DND-41 (cell line): ENCODE data around the gene SP100.

Experiments
- ATAC-seq: fragments of 200-7000 bp; cut with Tn5 transposase; 3 replicates; pipeline ENCODE4 v1.9.1; 2021; ENCODE audit warnings: low read depth; ENCODE audit not compliant: insufficient read depth
- DNase-seq: peaks from one replicate; pipeline ENCODE4 v3.0.0-alpha.2; 2020
- H2AFZ ChIP-seq: 2 replicates; pipeline ENCODE4 v1.6.0; 2012; ENCODE audit warnings: low read depth, low read length
- H3K27ac ChIP-seq: 2 replicates; pipeline ENCODE4 v1.5.1; 2012; ENCODE audit warnings: low read length, inconsistent platforms
- H3K27me3 ChIP-seq: fragments of 200-600 bp; sonication (generic); 2 replicates; pipeline ENCODE4 v1.6.0; 2012; ENCODE audit warnings: low read length, mild to moderate bottlenecking, inconsistent platforms; ENCODE audit not compliant: insufficient read depth, poor library complexity
- H3K36me3 ChIP-seq: 2 replicates; pipeline ENCODE4 v1.5.1; 2012; ENCODE audit warnings: low read length, inconsistent platforms; ENCODE audit not compliant: insufficient read depth
- H3K4me1 ChIP-seq: 2 replicates; pipeline ENCODE4 v1.5.1; 2012; ENCODE audit warnings: mild to moderate bottlenecking, low read length; ENCODE audit not compliant: insufficient read depth
- H3K4me2 ChIP-seq: 2 replicates; pipeline ENCODE4 v1.6.0; 2012; ENCODE audit warnings: mild to moderate bottlenecking, moderate library complexity, low read length, inconsistent platforms; ENCODE audit not compliant: insufficient read depth
- H3K4me3 ChIP-seq, 2 experiments: fragments of 200-600 bp in 1 of 2; shearing (Covaris generic) in 1 of 2; 2 replicates each; pipeline ENCODE4 v1.5.1; 2012 to 2016; ENCODE audit warnings: inconsistent platforms in 2 of 2, low read length in 2 of 2, mild to moderate bottlenecking in 2 of 2, low read depth in 1 of 2, moderate library complexity in 1 of 2
- H3K79me2 ChIP-seq: 2 replicates; pipeline ENCODE4 v1.6.0; 2012; ENCODE audit warnings: low read length, inconsistent platforms; ENCODE audit not compliant: insufficient read depth
- H3K9ac ChIP-seq: 2 replicates; pipeline ENCODE4 v1.6.0; 2012; ENCODE audit warnings: low read depth, mild to moderate bottlenecking, inconsistent platforms, low read length, moderate library complexity
- H3K9me3 ChIP-seq: 2 replicates; pipeline ENCODE4 v1.5.1; 2012; ENCODE audit warnings: low read length, moderate library complexity, mild to moderate bottlenecking, inconsistent platforms; ENCODE audit not compliant: insufficient read depth, severe bottlenecking
- H4K20me1 ChIP-seq: 2 replicates; pipeline ENCODE4 v1.6.0; 2012; ENCODE audit warnings: low read length; ENCODE audit not compliant: insufficient read depth
- EZH2 ChIP-seq: IDR thresholded peaks from 3 replicates; pipeline ENCODE4 v1.6.1; 2012; ENCODE audit warnings: borderline replicate concordance, low read depth, mild to moderate bottlenecking, moderate library complexity, low read length, inconsistent platforms; ENCODE audit not compliant: severe bottlenecking
- TF ChIP-seq, protein P1 (sequence below): IDR thresholded peaks from 2 replicates; pipeline ENCODE4 v1.5.1; 2012; ENCODE audit warnings: borderline replicate concordance, low read length, moderate library complexity, mild to moderate bottlenecking; ENCODE audit not compliant: poor library complexity, severe bottlenecking; ENCODE audit errors: extremely low read depth

SP100 gene

DNA sequence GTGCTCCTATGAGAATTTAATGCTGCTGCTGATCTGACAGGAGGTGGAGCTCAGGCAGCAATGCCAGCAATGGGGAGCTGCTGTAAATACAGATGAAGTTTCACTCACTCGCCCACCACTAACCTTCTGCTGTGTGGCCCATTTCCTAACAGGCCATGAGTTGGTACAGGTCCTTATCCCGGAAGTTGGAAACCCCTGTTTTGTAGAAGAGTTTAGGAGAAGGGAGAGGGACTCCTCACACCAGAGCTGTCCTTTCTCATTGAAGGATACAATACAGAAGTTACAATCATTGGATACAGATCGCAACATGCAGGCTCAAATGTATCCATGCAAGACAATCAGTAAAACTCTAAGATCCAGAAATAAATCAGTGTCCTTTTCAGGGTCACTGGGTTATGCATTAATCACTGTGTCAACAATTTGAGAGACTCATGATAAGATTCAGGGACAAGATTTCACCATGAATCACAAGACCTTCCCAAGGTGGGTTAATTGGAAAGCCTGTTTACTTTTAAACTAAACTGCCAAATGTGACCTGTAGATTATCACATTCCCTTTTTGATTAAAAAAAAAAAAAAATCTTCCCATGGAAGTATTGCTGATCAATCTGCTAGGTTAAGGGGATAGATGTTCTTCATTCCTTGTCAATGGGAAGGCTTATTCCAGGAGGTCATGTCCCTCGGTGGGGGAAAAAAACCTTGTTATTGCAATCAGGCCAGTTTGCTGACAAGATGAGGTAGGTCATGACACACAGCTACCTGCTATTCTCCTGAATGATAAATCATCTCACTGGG lies 97.2 kb downstream of the SP100 start:
- H3K9ac ChIP-seq: no peak overlapping the region
- TF ChIP-seq EZH2: no peak
- TF ChIP-seq, protein P1, sequence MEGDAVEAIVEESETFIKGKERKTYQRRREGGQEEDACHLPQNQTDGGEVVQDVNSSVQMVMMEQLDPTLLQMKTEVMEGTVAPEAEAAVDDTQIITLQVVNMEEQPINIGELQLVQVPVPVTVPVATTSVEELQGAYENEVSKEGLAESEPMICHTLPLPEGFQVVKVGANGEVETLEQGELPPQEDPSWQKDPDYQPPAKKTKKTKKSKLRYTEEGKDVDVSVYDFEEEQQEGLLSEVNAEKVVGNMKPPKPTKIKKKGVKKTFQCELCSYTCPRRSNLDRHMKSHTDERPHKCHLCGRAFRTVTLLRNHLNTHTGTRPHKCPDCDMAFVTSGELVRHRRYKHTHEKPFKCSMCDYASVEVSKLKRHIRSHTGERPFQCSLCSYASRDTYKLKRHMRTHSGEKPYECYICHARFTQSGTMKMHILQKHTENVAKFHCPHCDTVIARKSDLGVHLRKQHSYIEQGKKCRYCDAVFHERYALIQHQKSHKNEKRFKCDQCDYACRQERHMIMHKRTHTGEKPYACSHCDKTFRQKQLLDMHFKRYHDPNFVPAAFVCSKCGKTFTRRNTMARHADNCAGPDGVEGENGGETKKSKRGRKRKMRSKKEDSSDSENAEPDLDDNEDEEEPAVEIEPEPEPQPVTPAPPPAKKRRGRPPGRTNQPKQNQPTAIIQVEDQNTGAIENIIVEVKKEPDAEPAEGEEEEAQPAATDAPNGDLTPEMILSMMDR: no peak
- H3K4me3 ChIP-seq: no peak overlapping the region
- no peak overlapping the region for H3K4me2 ChIP-seq
- H3K36me3 ChIP-seq: peaks cover 6% of the 10 kb centered on the region
- no peaks in the 10 kb centered on the region for H3K27me3 ChIP-seq
- no peak overlapping the region for H3K27ac ChIP-seq
- H3K9me3 ChIP-seq: no peaks in the 10 kb centered on the region
- no peak overlapping the region for H2AFZ ChIP-seq
- H4K20me1 ChIP-seq: no peaks in the 10 kb centered on the region
- no peaks in the 10 kb centered on the region for H3K79me2 ChIP-seq
- ATAC-seq (no peak), DNase-seq (no peak)
- no peaks in the 10 kb centered on the region for H3K4me1 ChIP-seq

DNA sequence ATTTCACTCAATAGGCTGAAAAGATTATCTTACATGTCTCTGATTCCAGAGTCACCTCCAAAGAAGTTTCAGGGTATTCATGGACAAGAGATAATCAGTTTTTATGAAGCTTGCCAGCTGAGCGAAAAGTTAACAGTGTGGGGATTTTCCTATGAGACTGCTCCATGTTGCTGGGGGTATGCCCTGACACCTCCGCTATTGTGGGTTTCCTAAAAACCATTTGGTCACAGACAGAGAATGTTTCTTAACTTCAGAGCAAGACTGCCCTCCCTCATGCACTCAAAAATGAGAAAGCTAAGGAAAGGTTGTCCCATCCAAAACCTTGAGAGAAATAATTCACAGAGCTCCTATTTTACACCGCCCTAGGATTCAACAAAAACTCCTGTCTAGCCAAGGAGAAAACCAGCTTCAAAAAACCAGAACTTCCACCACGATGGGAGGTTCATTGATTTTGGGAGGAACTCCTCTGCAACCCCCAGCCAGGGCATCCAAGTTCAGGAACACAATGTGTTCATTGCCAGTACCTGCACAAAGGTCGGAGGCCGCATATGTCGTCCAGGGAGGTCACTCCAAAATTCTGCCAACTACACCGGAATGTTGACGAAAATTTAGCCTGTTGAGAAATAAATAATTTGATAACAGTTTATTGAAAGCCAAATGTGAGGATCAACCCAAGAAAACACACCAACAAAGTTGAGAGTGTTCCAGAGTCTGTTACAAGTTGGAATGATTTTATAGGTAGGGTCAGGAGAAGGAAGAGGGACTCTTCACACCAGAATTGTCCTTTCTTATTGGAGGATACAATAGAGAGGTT lies 104.3 kb downstream of the SP100 start:
- no peak overlapping the region for H2AFZ ChIP-seq
- peaks cover under 1% of the 10 kb centered on the region; the same call in 1 of the 2 replicates for H3K36me3 ChIP-seq
- H3K27ac ChIP-seq: no peak overlapping the region
- no peaks in the 10 kb centered on the region for H3K27me3 ChIP-seq
- no peak for ATAC-seq
- no peak for DNase-seq
- H3K9me3 ChIP-seq: peaks cover 24% of the 10 kb centered on the region
- no peak overlapping the region for H3K4me3 ChIP-seq
- H3K4me1 ChIP-seq: no peaks in the 10 kb centered on the region
- no peaks in the 10 kb centered on the region for H4K20me1 ChIP-seq
- H3K4me2 ChIP-seq: no peak overlapping the region
- no peak for TF ChIP-seq EZH2
- TF ChIP-seq, protein P1: no peak
- no peak overlapping the region for H3K9ac ChIP-seq
- no peaks in the 10 kb centered on the region for H3K79me2 ChIP-seq

DNA sequence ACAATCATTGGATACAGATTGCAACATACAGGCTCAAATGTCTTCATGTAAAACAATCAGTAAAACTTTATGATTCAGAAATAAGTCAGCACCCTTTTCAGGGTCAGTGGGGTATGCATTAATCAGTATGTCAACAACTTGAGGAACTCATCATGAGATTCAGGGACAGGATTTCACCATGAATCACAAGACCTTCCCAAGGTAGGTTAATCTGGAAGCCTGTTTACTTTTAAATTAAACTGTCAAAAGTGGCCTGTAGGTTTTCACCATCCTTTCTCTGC lies 104.8 kb downstream of the SP100 start:
- no peak for DNase-seq
- H3K36me3 ChIP-seq: peaks cover 6% of the 10 kb centered on the region; the same call in 1 of the 2 replicates
- no peak overlapping the region for H3K27ac ChIP-seq
- ATAC-seq: no peak
- peaks cover 29% of the 10 kb centered on the region for H3K9me3 ChIP-seq
- no peak overlapping the region for H2AFZ ChIP-seq
- no peaks in the 10 kb centered on the region for H4K20me1 ChIP-seq
- no peak overlapping the region for H3K4me2 ChIP-seq
- no peaks in the 10 kb centered on the region for H3K79me2 ChIP-seq
- no peaks in the 10 kb centered on the region for H3K4me1 ChIP-seq
- H3K4me3 ChIP-seq: no peak overlapping the region
- no peak overlapping the region for H3K9ac ChIP-seq
- no peak for TF ChIP-seq EZH2
- TF ChIP-seq, protein P1: no peak
- H3K27me3 ChIP-seq: no peaks in the 10 kb centered on the region
